Measurements from ENCODE around the gene FPGS. TPM values are rescaled to one million over a fixed set of nuclear protein-coding genes. Genes with fewer than 3 reads are reported as not detected.

FPGS gene
- total RNA-seq, 1 donor from 2014 or later = 70.0 TPM

- DNase-seq (ENCODE audit: low read depth) (no peak), FAIRE-seq (no peak)
- Histone ChIP-seq H3K4me3 (ENCODE audit: low read depth, low read length) (no peak overlapping the region), H3K27me3 (ENCODE audit: control insufficient read depth, insufficient read depth, low read length) (no peaks in the 10 kb centered on the region), H3K36me3 (ENCODE audit: control insufficient read depth, insufficient read depth, low read length) (peaks cover 3% of the 10 kb centered on the region)
- no peak for TF ChIP-seq CTCF (IDR thresholded peaks at IDR 0.05; ENCODE audit: insufficient read depth, low read length, severe bottlenecking)
Observed at GRCh38 chr9:127818574-127818973, 15.9 kb downstream of the FPGS start.

- Histone ChIP-seq H3K36me3 (ENCODE audit: control insufficient read depth, insufficient read depth, low read length) (no peaks in the 10 kb centered on the region), H3K4me3 (ENCODE audit: low read depth, low read length) (no peak overlapping the region), H3K27me3 (ENCODE audit: control insufficient read depth, insufficient read depth, low read length) (peaks cover 2% of the 10 kb centered on the region)
- no peak for DNase-seq (ENCODE audit: low read depth)
- TF ChIP-seq CTCF (IDR thresholded peaks at IDR 0.05; ENCODE audit: insufficient read depth, low read length, severe bottlenecking) = no peak
- no peak for FAIRE-seq
Observed at GRCh38 chr9:127822108-127822507, 19.4 kb downstream of the FPGS start.

- TF ChIP-seq CTCF (IDR thresholded peaks at IDR 0.05; ENCODE audit: insufficient read depth, low read length, severe bottlenecking) = peak; percentile 59
- Histone ChIP-seq H3K4me3 (ENCODE audit: low read depth, low read length) (no peak overlapping the region), H3K27me3 (ENCODE audit: control insufficient read depth, insufficient read depth, low read length) (peaks cover 2% of the 10 kb centered on the region), H3K36me3 (ENCODE audit: control insufficient read depth, insufficient read depth, low read length) (no peaks in the 10 kb centered on the region)
- no peak for DNase-seq (ENCODE audit: low read depth)
- FAIRE-seq = no peak
Observed at GRCh38 chr9:127825319-127826051, 22.8 kb downstream of the FPGS start.

DNA sequence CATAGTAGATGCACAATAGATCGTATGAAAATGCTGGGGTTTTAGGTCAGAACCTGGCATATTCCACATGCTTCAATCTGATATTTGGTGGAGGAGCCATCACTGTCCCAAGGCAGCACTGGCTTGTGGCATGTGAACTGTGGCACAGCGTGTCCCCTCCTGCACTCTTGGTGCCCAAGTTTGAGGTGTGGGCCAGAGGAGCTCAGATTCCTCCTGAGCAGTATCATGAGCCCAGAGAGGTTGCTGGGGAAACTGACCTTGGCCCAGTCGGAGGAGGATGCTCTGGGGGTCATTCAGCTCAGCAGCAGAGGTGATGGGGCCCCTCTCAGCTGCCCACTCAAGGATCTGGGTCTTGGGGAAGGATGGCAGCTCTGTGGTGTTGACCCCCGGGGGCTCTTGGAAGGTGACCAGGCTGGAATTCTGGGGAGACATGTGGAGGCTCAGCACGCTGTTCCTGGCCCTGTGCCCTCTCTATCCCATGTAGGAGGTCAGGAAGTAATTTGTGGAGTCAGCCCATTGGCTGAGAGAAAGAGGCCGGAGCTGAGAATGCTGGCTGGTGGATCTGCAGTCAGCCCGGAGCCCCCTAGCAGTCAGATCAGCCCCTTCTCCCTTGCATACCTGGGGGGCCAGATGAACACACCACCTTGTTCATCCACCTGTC, 23.7 kb downstream of the FPGS start:
- no peaks in the 10 kb centered on the region for H3K36me3 ChIP-seq (ENCODE audit: control insufficient read depth, insufficient read depth, low read length)
- peaks cover 2% of the 10 kb centered on the region for H3K27me3 ChIP-seq (ENCODE audit: control insufficient read depth, insufficient read depth, low read length)
- FAIRE-seq = no peak
- H3K4me3 ChIP-seq (ENCODE audit: low read depth, low read length) = no peak overlapping the region
- no peak for DNase-seq (ENCODE audit: low read depth)
- TF ChIP-seq CTCF (IDR thresholded peaks at IDR 0.05; ENCODE audit: insufficient read depth, low read length, severe bottlenecking) = no peak

GRCh38 chr9:127828262-127829031, 25.8 kb downstream of the FPGS start:
- Histone ChIP-seq H3K36me3 (ENCODE audit: control insufficient read depth, insufficient read depth, low read length) (no peaks in the 10 kb centered on the region), H3K4me3 (ENCODE audit: low read depth, low read length) (peak overlapping the region; percentile 6), H3K27me3 (ENCODE audit: control insufficient read depth, insufficient read depth, low read length) (peaks cover 2% of the 10 kb centered on the region)
- DNase-seq (ENCODE audit: low read depth) = peak; percentile 31
- TF ChIP-seq CTCF (IDR thresholded peaks at IDR 0.05; ENCODE audit: insufficient read depth, low read length, severe bottlenecking) = no peak
- no peak for FAIRE-seq
